Measurements from ENCODE around the gene FLAD1.

GRCh38 chr1:154970631-154971340, 12.4 kb upstream of the FLAD1 start, which contains the start of gene SHC1:
- TF ChIP-seq, protein P1, sequence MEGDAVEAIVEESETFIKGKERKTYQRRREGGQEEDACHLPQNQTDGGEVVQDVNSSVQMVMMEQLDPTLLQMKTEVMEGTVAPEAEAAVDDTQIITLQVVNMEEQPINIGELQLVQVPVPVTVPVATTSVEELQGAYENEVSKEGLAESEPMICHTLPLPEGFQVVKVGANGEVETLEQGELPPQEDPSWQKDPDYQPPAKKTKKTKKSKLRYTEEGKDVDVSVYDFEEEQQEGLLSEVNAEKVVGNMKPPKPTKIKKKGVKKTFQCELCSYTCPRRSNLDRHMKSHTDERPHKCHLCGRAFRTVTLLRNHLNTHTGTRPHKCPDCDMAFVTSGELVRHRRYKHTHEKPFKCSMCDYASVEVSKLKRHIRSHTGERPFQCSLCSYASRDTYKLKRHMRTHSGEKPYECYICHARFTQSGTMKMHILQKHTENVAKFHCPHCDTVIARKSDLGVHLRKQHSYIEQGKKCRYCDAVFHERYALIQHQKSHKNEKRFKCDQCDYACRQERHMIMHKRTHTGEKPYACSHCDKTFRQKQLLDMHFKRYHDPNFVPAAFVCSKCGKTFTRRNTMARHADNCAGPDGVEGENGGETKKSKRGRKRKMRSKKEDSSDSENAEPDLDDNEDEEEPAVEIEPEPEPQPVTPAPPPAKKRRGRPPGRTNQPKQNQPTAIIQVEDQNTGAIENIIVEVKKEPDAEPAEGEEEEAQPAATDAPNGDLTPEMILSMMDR (IDR thresholded peaks at IDR 0.05), result no peak
- peak; percentile 48 to 93 for TF ChIP-seq POLR2A (IDR thresholded peaks at IDR 0.05)

Measured in heart left ventricle (tissue), 13 donors.